Measurements from ENCODE around the gene NBPF9.
"Not testable (repeated sequence)": the region's sequence is repeated elsewhere in the genome, so short reads cannot be mapped to it uniquely, and the experiment has no call there.

NBPF9 gene

GRCh38 chr1:149009761-149010160 is 93.6 kb downstream of the NBPF9 start:
- DNase-seq = not testable (repeated sequence)

GRCh38 chr1:149008769-149009168 is 94.6 kb downstream of the NBPF9 start:
- not testable (repeated sequence) for DNase-seq

GRCh38 chr1:149008326-149008725 is 95.0 kb downstream of the NBPF9 start:
- not testable (repeated sequence) for DNase-seq

Data from MV-4-11 (cell line).